Measurements from ENCODE around the gene HECW1.
A peak's percentile ranks its signal among the peaks of the same experiment; 100 is the strongest.
"Not testable (repeated sequence)": the region's sequence is repeated elsewhere in the genome, so short reads cannot be mapped to it uniquely, and the experiment has no call there.

Gene HECW1

GRCh38 chr7:43562383-43562782, 449.9 kb downstream of the HECW1 start:
- Mint-ChIP-seq H3K9me3 (no peaks in the 10 kb centered on the region), H3K4me1 (no peaks in the 10 kb centered on the region), H3K36me3 (no peaks in the 10 kb centered on the region), H3K4me3 (no peak overlapping the region), H3K27ac (no peak overlapping the region)
- DNase-seq (ENCODE audit: low spot score in 2 of 2) (no peak), ATAC-seq (no peak)

- Mint-ChIP-seq H3K36me3 (no peaks in the 10 kb centered on the region), H3K4me3 (no peak overlapping the region), H3K27ac (no peak overlapping the region), H3K4me1 (peaks cover 11% of the 10 kb centered on the region), H3K9me3 (no peaks in the 10 kb centered on the region)
- ATAC-seq, result no peak
- DNase-seq (ENCODE audit: low spot score in 2 of 2), result no peak
These were observed 453.3 kb downstream of the HECW1 start for GRCh38 chr7:43565786-43566185.

GRCh38 chr7:43568529-43568928, 456.1 kb downstream of the HECW1 start:
- Mint-ChIP-seq H3K4me3 (no peak overlapping the region), H3K27ac (no peak overlapping the region), H3K9me3 (no peaks in the 10 kb centered on the region), H3K36me3 (no peaks in the 10 kb centered on the region), H3K4me1 (peaks cover 17% of the 10 kb centered on the region)
- DNase-seq (ENCODE audit: low spot score in 2 of 2), result no peak
- ATAC-seq, result no peak

- DNase-seq (ENCODE audit: low spot score in 2 of 2), result no peak
- Mint-ChIP-seq H3K36me3 (no peaks in the 10 kb centered on the region), H3K27ac (peak overlapping the region; percentile 29), H3K4me3 (no peak overlapping the region), H3K9me3 (no peaks in the 10 kb centered on the region), H3K4me1 (peaks cover 17% of the 10 kb centered on the region)
- peak; percentile 69 for ATAC-seq
These were observed 457.0 kb downstream of the HECW1 start for GRCh38 chr7:43569424-43569823.

- DNase-seq (ENCODE audit: low spot score in 2 of 2), result no peak
- H3K4me3 Mint-ChIP-seq, result no peak overlapping the region
- H3K4me1 Mint-ChIP-seq, result peaks cover 17% of the 10 kb centered on the region
- peak; percentile 36 for ATAC-seq
- no peaks in the 10 kb centered on the region for H3K9me3 Mint-ChIP-seq
- H3K36me3 Mint-ChIP-seq, result no peaks in the 10 kb centered on the region
- peak overlapping the region; percentile 15 for H3K27ac Mint-ChIP-seq
These were observed 458.4 kb downstream of the HECW1 start for GRCh38 chr7:43570688-43571365.

GRCh38 chr7:43572516-43573049, 460.1 kb downstream of the HECW1 start:
- no peak overlapping the region for H3K4me3 Mint-ChIP-seq
- H3K36me3 Mint-ChIP-seq, result no peaks in the 10 kb centered on the region
- H3K9me3 Mint-ChIP-seq, result no peaks in the 10 kb centered on the region
- DNase-seq (ENCODE audit: low spot score in 2 of 2) (peak in 1 of 2 donors; percentile 63), ATAC-seq (peak; percentile 98)
- H3K4me1 Mint-ChIP-seq, result peaks cover 20% of the 10 kb centered on the region
- H3K27ac Mint-ChIP-seq, result peak overlapping the region; percentile 44

- DNase-seq (ENCODE audit: low spot score in 2 of 2); H3K27ac Mint-ChIP-seq; H3K36me3 Mint-ChIP-seq; H3K9me3 Mint-ChIP-seq; H3K4me3 Mint-ChIP-seq; ATAC-seq: not testable (repeated sequence)
- peaks cover 16% of the 10 kb centered on the region for H3K4me1 Mint-ChIP-seq
These were observed 461.4 kb downstream of the HECW1 start for GRCh38 chr7:43573832-43574231.

- H3K4me1 Mint-ChIP-seq, result peaks cover 11% of the 10 kb centered on the region
- H3K4me3 Mint-ChIP-seq, result no peak overlapping the region
- H3K27ac Mint-ChIP-seq, result no peak overlapping the region
- DNase-seq (ENCODE audit: low spot score in 2 of 2), result no peak
- no peaks in the 10 kb centered on the region for H3K9me3 Mint-ChIP-seq
- H3K36me3 Mint-ChIP-seq, result no peaks in the 10 kb centered on the region
- no peak for ATAC-seq
These were observed 463.1 kb downstream of the HECW1 start for GRCh38 chr7:43575506-43575905.

GRCh38 chr7:43576241-43576640, 463.8 kb downstream of the HECW1 start:
- no peak overlapping the region for H3K27ac Mint-ChIP-seq
- H3K4me1 Mint-ChIP-seq, result peaks cover 11% of the 10 kb centered on the region
- H3K4me3 Mint-ChIP-seq, result no peak overlapping the region
- no peaks in the 10 kb centered on the region for H3K36me3 Mint-ChIP-seq
- no peak for DNase-seq (ENCODE audit: low spot score in 2 of 2)
- H3K9me3 Mint-ChIP-seq, result no peaks in the 10 kb centered on the region
- ATAC-seq, result no peak

GRCh38 chr7:43577485-43577951, 465.1 kb downstream of the HECW1 start:
- Mint-ChIP-seq H3K9me3 (no peaks in the 10 kb centered on the region), H3K36me3 (peaks cover 2% of the 10 kb centered on the region), H3K4me1 (peaks cover 18% of the 10 kb centered on the region), H3K27ac (no peak overlapping the region), H3K4me3 (no peak overlapping the region)
- no peak for ATAC-seq
- DNase-seq (ENCODE audit: low spot score in 2 of 2), result no peak

- H3K9me3 Mint-ChIP-seq, result no peaks in the 10 kb centered on the region
- H3K27ac Mint-ChIP-seq, result peak within 1 kb of the TSS; percentile 94
- ATAC-seq, result peak; percentile 89
- H3K4me3 Mint-ChIP-seq, result peak within 1 kb of the TSS; percentile 91
- H3K4me1 Mint-ChIP-seq, result peaks cover 29% of the 10 kb centered on the region
- DNase-seq (ENCODE audit: low spot score in 2 of 2), result peak; percentile 97
- peaks cover 37% of the 10 kb centered on the region for H3K36me3 Mint-ChIP-seq
These were observed 470.3 kb downstream of the HECW1 start, which contains the start of gene STK17A for GRCh38 chr7:43582503-43583423. Gene STK17A (plus strand): TSS chr7:43583108. CDS start chr7:43583244, 136 bp downstream.

GRCh38 chr7:43583424-43584194, 471.2 kb downstream of the HECW1 start:
- DNase-seq (ENCODE audit: low spot score in 2 of 2), result peak in 1 of 2 donors; percentile 87
- peak overlapping the region; percentile 94 for H3K27ac Mint-ChIP-seq

GRCh38 chr7:43584195-43584586, 471.7 kb downstream of the HECW1 start:
- Mint-ChIP-seq H3K36me3 (peaks cover 37% of the 10 kb centered on the region), H3K4me1 (peaks cover 42% of the 10 kb centered on the region), H3K4me3 (peak overlapping the region; percentile 91), H3K27ac (peak overlapping the region; percentile 94), H3K9me3 (no peaks in the 10 kb centered on the region)
- ATAC-seq (no peak), DNase-seq (ENCODE audit: low spot score in 2 of 2) (peak in 1 of 2 donors; percentile 69)

More at GRCh38 chr7:43583424-43584194, 471.2 kb downstream of the HECW1 start:
- Mint-ChIP-seq H3K36me3 (peaks cover 37% of the 10 kb centered on the region), H3K9me3 (no peaks in the 10 kb centered on the region), H3K4me1 (peaks cover 36% of the 10 kb centered on the region), H3K4me3 (peak overlapping the region; percentile 91)
- peak; percentile 42 for ATAC-seq

GRCh38 chr7:43584733-43585132, 472.3 kb downstream of the HECW1 start:
- Mint-ChIP-seq H3K36me3 (peaks cover 37% of the 10 kb centered on the region), H3K4me3 (peak overlapping the region; percentile 91), H3K27ac (peak overlapping the region; percentile 94), H3K4me1 (peaks cover 47% of the 10 kb centered on the region)
- not testable (repeated sequence) for DNase-seq (ENCODE audit: low spot score in 2 of 2); ATAC-seq; H3K9me3 Mint-ChIP-seq

- Mint-ChIP-seq H3K4me1 (peaks cover 55% of the 10 kb centered on the region), H3K27ac (peak overlapping the region; percentile 94), H3K9me3 (no peaks in the 10 kb centered on the region), H3K4me3 (peak overlapping the region; percentile 91), H3K36me3 (peaks cover 43% of the 10 kb centered on the region)
- ATAC-seq (no peak), DNase-seq (ENCODE audit: low spot score in 2 of 2) (no peak)
These were observed 473.1 kb downstream of the HECW1 start for GRCh38 chr7:43585562-43585961.

Measured in stimulated activated effector memory CD8-positive, alpha-beta T cell treated with anti-CD3 and anti-CD28 coated beads, Interleukin-12 subunit alpha, Interleukin-12 subunit beta, amount 100 ng/mL, for 72 hours (primary cell).